ENCODE results near the gene CAPN7.

GRCh38 chr3:15273227-15273626, 67.2 kb downstream of the CAPN7 start:
- TF ChIP-seq TAF1 (IDR thresholded peaks at IDR 0.05; ENCODE audit: low read depth) (no peak), EP300 (IDR thresholded peaks at IDR 0.05; ENCODE audit: borderline replicate concordance) (no peak), MAX (IDR thresholded peaks at IDR 0.05) (no peak), RAD21 (IDR thresholded peaks at IDR 0.05; ENCODE audit: low read depth) (no peak), REST (IDR thresholded peaks at IDR 0.05; ENCODE audit: low read depth) (no peak), CREB1 (IDR thresholded peaks at IDR 0.05; ENCODE audit: low read depth) (no peak), TEAD4 (IDR thresholded peaks at IDR 0.05) (no peak), ZBTB7A (IDR thresholded peaks at IDR 0.05; ENCODE audit: low read depth) (no peak), CEBPB (IDR thresholded peaks at IDR 0.05) (no peak), TCF12 (IDR thresholded peaks at IDR 0.05; ENCODE audit: low read depth) (no peak), FOXM1 (IDR thresholded peaks at IDR 0.05; ENCODE audit: borderline replicate concordance, low read depth) (no peak), YY1 (IDR thresholded peaks at IDR 0.05; ENCODE audit: low read depth) (no peak)
- TF ChIP-seq, protein P1, sequence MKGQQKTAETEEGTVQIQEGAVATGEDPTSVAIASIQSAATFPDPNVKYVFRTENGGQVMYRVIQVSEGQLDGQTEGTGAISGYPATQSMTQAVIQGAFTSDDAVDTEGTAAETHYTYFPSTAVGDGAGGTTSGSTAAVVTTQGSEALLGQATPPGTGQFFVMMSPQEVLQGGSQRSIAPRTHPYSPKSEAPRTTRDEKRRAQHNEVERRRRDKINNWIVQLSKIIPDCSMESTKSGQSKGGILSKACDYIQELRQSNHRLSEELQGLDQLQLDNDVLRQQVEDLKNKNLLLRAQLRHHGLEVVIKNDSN (IDR thresholded peaks at IDR 0.05), result no peak

Data from Ishikawa (cell line).